Measurements from ENCODE around the gene CYFIP1. TPM values are rescaled to one million over a fixed set of nuclear protein-coding genes. Genes with fewer than 3 reads are reported as not detected.

Gene CYFIP1
- total and polyA plus RNA-seq, 2 of the 8 experiments (the other 6 are each of a cell fraction or from before 2014, with no cell fraction given): 38.6 to 81.7 TPM

DNA sequence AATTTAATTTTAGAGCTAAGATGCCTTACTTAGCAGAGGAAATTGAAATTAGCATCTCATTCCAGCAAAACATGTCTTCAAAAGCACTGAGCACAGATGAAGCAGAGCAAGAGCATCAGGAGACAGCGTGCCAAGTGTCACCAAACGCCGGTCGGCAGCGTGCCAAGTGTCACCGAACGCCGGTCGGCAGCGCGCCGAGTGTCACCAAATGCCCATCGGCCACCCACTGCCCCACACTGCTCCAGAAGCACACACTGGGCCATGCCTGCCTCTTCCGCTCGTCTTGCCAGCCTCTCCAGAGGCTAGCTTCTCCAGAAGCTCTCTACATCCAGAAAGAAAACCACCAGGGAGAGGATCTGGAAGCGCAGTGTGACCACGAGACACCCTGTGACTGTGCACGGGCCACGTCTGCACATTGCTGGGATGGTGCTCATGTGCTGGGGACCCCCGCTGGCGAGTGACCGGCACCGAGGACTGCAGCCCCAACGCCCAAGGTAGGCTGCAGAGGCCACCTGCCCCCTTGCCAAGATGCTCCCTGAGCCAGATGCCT, 37.8 kb downstream of the CYFIP1 start:
- no peak overlapping the region for H2BK120ac ChIP-seq (replicated peaks; ENCODE audit: low read depth, low read length)
- FAIRE-seq: no peak
- CTCF ChIA-PET (ENCODE audit: partially characterized antibody): interaction anchor here (1.6 to 2.1 kb wide), 2 partner anchors 28 to 40 kb away, joined by 4 to 5 read pairs; no protein-coding TSS in a partner anchor

More for the DNA sequence above, 37.8 kb downstream of the CYFIP1 start:
- Histone ChIP-seq H4K5ac (ENCODE audit: insufficient read length, low read depth, low read length) (no peak overlapping the region), H3K23me2 (ENCODE audit: low read depth, low read length) (no peaks in the 10 kb centered on the region), H3K36me3 (ENCODE audit: control insufficient read depth in 2 of 4, insufficient read depth in 4 of 4, low read length in 3 of 4) (peaks cover 0 to 6% (median 3%) of the 10 kb centered on the region in 4 experiments; a peak in 2 of 8 replicates), H2AK5ac (ENCODE audit: low read depth, low read length) (no peak overlapping the region), H3K23ac (ENCODE audit: insufficient read length) (no peak overlapping the region), H4K8ac (ENCODE audit: extremely low read depth, insufficient read depth, low read length) (no peak overlapping the region), H3K14ac (ENCODE audit: insufficient read length) (no peak overlapping the region), H2BK12ac (ENCODE audit: low read depth, low read length) (no peak overlapping the region), H4K20me1 (replicated peaks in 1 of 2; ENCODE audit: control insufficient read depth in 1 of 2, insufficient read depth in 2 of 2, low read length in 2 of 2) (peaks cover 0 to 9% of the 10 kb centered on the region in 2 experiments), H2BK15ac (ENCODE audit: low read length) (no peak overlapping the region), H3K27me3 (replicated peaks in 1 of 4; ENCODE audit: control insufficient read depth in 3 of 4, extremely low read depth in 1 of 4, insufficient read depth in 3 of 4, low read length in 3 of 4) (no peaks in the 10 kb centered on the region), H3K18ac (ENCODE audit: extremely low read depth, low read length) (no peak overlapping the region), H3K9me3 (ENCODE audit: insufficient read depth in 2 of 2, low read depth in 1 of 2, low read length in 1 of 2) (no peaks in the 10 kb centered on the region), H2AFZ (ENCODE audit: low read length) (no peak overlapping the region), H3K4me3 (ENCODE audit: extremely low read depth in 1 of 4, insufficient read depth in 2 of 4, low read depth in 3 of 4, low read length in 4 of 4) (no peak overlapping the region), H3K56ac (replicated peaks; ENCODE audit: insufficient read length, low read depth, low read length) (no peak overlapping the region), H2BK20ac (ENCODE audit: low read length) (no peak overlapping the region), H3K79me2 (ENCODE audit: control insufficient read depth in 1 of 2, insufficient read depth in 2 of 2, low read length in 2 of 2) (no peaks in the 10 kb centered on the region), H3K4me2 (ENCODE audit: insufficient read depth in 1 of 2, low read depth in 2 of 2, low read length in 2 of 2) (no peak overlapping the region), H3K79me1 (ENCODE audit: low read depth, low read length) (no peaks in the 10 kb centered on the region), H2BK5ac (ENCODE audit: low read depth, low read length) (peak overlapping the region; percentile 24; the same call in 1 of the 2 replicates), H3K4me1 (replicated peaks in 1 of 4; ENCODE audit: control insufficient read depth in 3 of 4, insufficient read depth in 4 of 4, low read length in 3 of 4) (peaks cover 0 to 3% (median 0%) of the 10 kb centered on the region in 4 experiments; a peak in 2 of 7 replicates), H3K27ac (ENCODE audit: low read depth, low read length) (no peak overlapping the region), H4K91ac (replicated peaks; ENCODE audit: insufficient read length, low read length) (no peak overlapping the region), H3K4ac (replicated peaks; ENCODE audit: insufficient read length, low read depth, low read length) (no peak overlapping the region), H3K9ac (replicated peaks in 1 of 4; ENCODE audit: extremely low read depth in 1 of 4, low read depth in 3 of 4, low read length in 3 of 4) (no peak overlapping the region)
- DNase-seq (ENCODE audit: low read depth in 1 of 2, low spot score in 2 of 2): no peak
- WGBS, 2 experiments (ENCODE audit: extremely low coverage in 1 of 2, insufficient coverage in 1 of 2, insufficient read length in 1 of 2, insufficient replicate concordance in 2 of 2, low coverage in 1 of 2, low lambda C conversion rate in 2 of 2, missing lambda C conversion rate in 1 of 2): 95% methylated on average over 24 of the region's 24 CpGs; no CpG with 5 or more reads in 1 of the 2 experiments
- POLR2A ChIA-PET (ENCODE audit: partially characterized antibody): no interaction called here
- TF ChIP-seq TEAD4 (IDR thresholded peaks at IDR 0.05; ENCODE audit: low read depth, low read length) (no peak), SIN3A (conservative IDR thresholded peaks at IDR 0.05 in 1 of 2, IDR thresholded peaks at IDR 0.05 in 1 of 2; ENCODE audit: low read depth in 1 of 2, low read length in 2 of 2) (no peak), EP300 (IDR thresholded peaks at IDR 0.05; ENCODE audit: borderline replicate concordance in 1 of 2, low read depth in 2 of 2, low read length in 2 of 2) (no peak), CHD1 (IDR thresholded peaks at IDR 0.05; ENCODE audit: low read depth, low read length) (no peak), JUND (IDR thresholded peaks at IDR 0.05; ENCODE audit: low read length) (no peak), ASH2L (IDR thresholded peaks at IDR 0.05; ENCODE audit: low read length) (no peak), CBX8 (IDR thresholded peaks at IDR 0.05; ENCODE audit: borderline replicate concordance, low read depth, low read length) (no peak), RNF2 (IDR thresholded peaks at IDR 0.05; ENCODE audit: borderline replicate concordance, low read depth, low read length, missing control alignments, poor library complexity, severe bottlenecking) (no peak), TCF12 (IDR thresholded peaks at IDR 0.05; ENCODE audit: low read depth, low read length) (no peak), MAFK (IDR thresholded peaks at IDR 0.05; ENCODE audit: low read depth, low read length) (no peak), SP2 (IDR thresholded peaks at IDR 0.05; ENCODE audit: low read length) (no peak), SAP30 (IDR thresholded peaks at IDR 0.05; ENCODE audit: insufficient read depth, insufficient replicate concordance, low read length) (no peak), SIRT6 (IDR thresholded peaks at IDR 0.05; ENCODE audit: low read length) (no peak)

Measured in H1 (cell line).